K562 (cell line): ENCODE results near the gene SLC9A7. TPM values are rescaled to one million over a fixed set of nuclear protein-coding genes. Genes with fewer than 3 reads are reported as not detected.

Experiments used
- ATAC-seq: fragments of 200-7000 bp; cut with Tn5 transposase; 3 replicates; pipeline ENCODE4 v1.9.1; 2020; ENCODE audit warnings: moderate library complexity
- BruUV-seq: library from RNA; stranded (reverse); fragments of 400-500 nt; replicated peaks from 2 replicates; lab custom pipeline; 2021; lab: Mats Ljungman, UMichigan
- CTCF ChIA-PET: fragments of 300-600 bp; formaldehyde crosslinking; extraction: SDS; loops from one replicate; lab custom pipeline; 2021; ENCODE audit warnings: low intra/inter-chr PET ratio; lab: Yijun Ruan, JAX
- POLR2A ChIA-PET: fragments of 300-600, 350-650 bp; sonication (Branson Sonifier 250); formaldehyde crosslinking; extraction: SDS; loops from one replicate; lab custom pipeline; 2021; ENCODE audit warnings: antibody characterized with exemption, inconsistent platforms; lab: Yijun Ruan, JAX
- DNase-seq, 4 experiments: peaks; one replicate each; pipeline versions ENCODE4 v3.0.0 to v3.0.0-alpha.2; 2011 to 2018; ENCODE audit warnings: low spot score in 3 of 4, mixed read lengths in 3 of 4; ENCODE audit errors: extremely low read depth in 1 of 4
- FAIRE-seq: peaks from 2 replicates; lab custom pipeline; 2011; peaks lifted over from hg19 to GRCh38; lab: Jason Lieb, UNC
- H2AFZ ChIP-seq: 2 replicates; pipeline ENCODE4 v1.6.0; 2011; ENCODE audit warnings: low read depth, low read length, control low read depth, inconsistent platforms
- H3K27ac ChIP-seq: fragments of 200-600 bp; 3 replicates; pipeline ENCODE4 v1.8.0; 2011; ENCODE audit warnings: low read depth, mild to moderate bottlenecking, control low read depth, inconsistent platforms, low read length, moderate library complexity, mixed read lengths; ENCODE audit errors: extremely low read depth
- H3K27me3 ChIP-seq, 2 experiments: fragments of 300-600 bp in 1 of 2; 2 replicates in 1 of 2; 3 replicates in 1 of 2; pipeline versions ENCODE4 v1.6.0 to v1.8.0; 2011; ENCODE audit warnings: inconsistent platforms in 2 of 2, low read length in 2 of 2, mild to moderate bottlenecking in 1 of 2, mixed read lengths in 1 of 2, moderate library complexity in 1 of 2; ENCODE audit not compliant: control insufficient read depth in 2 of 2, insufficient read depth in 2 of 2
- H3K36me3 ChIP-seq: fragments of 300-600 bp; 3 replicates; pipeline ENCODE4 v1.8.0; 2011; ENCODE audit warnings: mild to moderate bottlenecking, low read length, inconsistent platforms; ENCODE audit not compliant: control insufficient read depth, insufficient read depth
- H3K4me1 ChIP-seq, 2 experiments: fragments of 200-600 bp in 1 of 2; replicated peaks in 1 of 2; 2 replicates in 1 of 2; 3 replicates in 1 of 2; pipeline versions ENCODE4 v1.5.1 to v1.8.0; 2011; ENCODE audit warnings: inconsistent platforms in 2 of 2, low read length in 2 of 2, mild to moderate bottlenecking in 1 of 2, mixed read lengths in 1 of 2, moderate library complexity in 1 of 2; ENCODE audit not compliant: control insufficient read depth in 2 of 2, insufficient read depth in 2 of 2
- H3K4me2 ChIP-seq: 2 replicates; pipeline ENCODE4 v1.6.1; 2011; ENCODE audit warnings: low read length, control low read depth, inconsistent platforms, mixed read lengths; ENCODE audit not compliant: insufficient read depth
- H3K4me3 ChIP-seq: fragments of 200-600 bp; sonication (generic), shearing (Covaris generic); 2 replicates; pipeline ENCODE4 v1.5.1; 2016; ENCODE audit warnings: control low read depth, inconsistent platforms
- H3K79me2 ChIP-seq: fragments of 200-600 bp; 3 replicates; pipeline ENCODE4 v1.8.0; 2011; ENCODE audit warnings: low read length, inconsistent platforms; ENCODE audit not compliant: control insufficient read depth, insufficient read depth
- H3K9ac ChIP-seq, 2 experiments: 2 replicates each; pipeline versions ENCODE4 v1.6.0 to v1.6.1; 2011; ENCODE audit warnings: low read depth in 2 of 2, low read length in 2 of 2, control low read depth in 1 of 2, inconsistent platforms in 1 of 2, mild to moderate bottlenecking in 1 of 2, mixed read lengths in 1 of 2; ENCODE audit not compliant: insufficient read depth in 1 of 2
- H3K9me1 ChIP-seq: one replicate; pipeline ENCODE4 v1.6.0; 2011; ENCODE audit warnings: inconsistent platforms, mild to moderate bottlenecking, low read length, moderate library complexity; ENCODE audit not compliant: control insufficient read depth, insufficient read depth
- H3K9me3 ChIP-seq: replicated peaks from 2 replicates; pipeline ENCODE4 v1.5.1; 2011; ENCODE audit warnings: low read depth, low read length, inconsistent platforms; ENCODE audit not compliant: control insufficient read depth, insufficient read depth
- H4K20me1 ChIP-seq: replicated peaks from 2 replicates; pipeline ENCODE4 v1.6.1; 2011; ENCODE audit warnings: low read length, inconsistent platforms, mixed read lengths; ENCODE audit not compliant: control insufficient read depth, insufficient read depth
- ATF4 ChIP-seq: fragments of 450-650 bp; formaldehyde crosslinking; IDR thresholded peaks from 2 replicates; pipeline ENCODE4 v1.4.0; 2022; ENCODE audit warnings: mild to moderate bottlenecking, moderate library complexity
- HDAC8 ChIP-seq: fragments of 450-650 bp; IDR thresholded peaks from 2 replicates; pipeline ENCODE4 v1.6.1; 2016; ENCODE audit warnings: mild to moderate bottlenecking, missing genetic modification characterization, moderate library complexity, missing compliant biosample characterization
- MEF2D ChIP-seq: conservative IDR thresholded peaks from 2 replicates; pipeline ENCODE4 v1.6.1; 2016; ENCODE audit warnings: low read depth, missing genetic modification characterization, missing compliant biosample characterization
- NBN ChIP-seq: fragments of 450-650 bp; IDR thresholded peaks from 2 replicates; pipeline ENCODE4 v1.6.1; 2016; ENCODE audit warnings: low read depth, mild to moderate bottlenecking
- NFIX ChIP-seq: fragments of 250-450 bp; sonication (Bioruptor Pico); IDR thresholded peaks from 2 replicates; pipeline ENCODE4 v1.4.0; 2020; ENCODE audit warnings: low read depth, mild to moderate bottlenecking, moderate library complexity
- REST ChIP-seq, 2 experiments: fragments of 450-650 bp; formaldehyde crosslinking in 1 of 2; IDR thresholded peaks; 2 replicates each; pipeline versions ENCODE4 v1.4.0 to v1.6.1; 2014 to 2020; ENCODE audit warnings: mild to moderate bottlenecking in 2 of 2, borderline replicate concordance in 1 of 2, low read depth in 1 of 2
- TRIM25 ChIP-seq: fragments of 450-650 bp; IDR thresholded peaks from 2 replicates; pipeline ENCODE4 v1.7.0; 2016; ENCODE audit warnings: borderline replicate concordance
- ZFP30 ChIP-seq: fragments of 250-450 bp; sonication (Bioruptor Pico); IDR thresholded peaks from 2 replicates; pipeline ENCODE4 v1.8.0; 2022; ENCODE audit warnings: moderate library complexity, mild to moderate bottlenecking, inconsistent platforms, borderline replicate concordance
- ZNF23 ChIP-seq: fragments of 250-450 bp; sonication (Bioruptor Pico); IDR thresholded peaks from 2 replicates; pipeline ENCODE4 v1.4.0; 2020; ENCODE audit warnings: mild to moderate bottlenecking
- ZNF79 ChIP-seq: fragments of 250-450 bp; sonication (Bioruptor Pico); IDR thresholded peaks from 2 replicates; pipeline ENCODE4 v1.4.0; 2020; ENCODE audit warnings: low read depth, mild to moderate bottlenecking, moderate library complexity
- ZZZ3 ChIP-seq: fragments of 450-650 bp; IDR thresholded peaks from 2 replicates; pipeline ENCODE4 v1.6.1; 2016; ENCODE audit warnings: antibody characterized with exemption, mild to moderate bottlenecking, moderate library complexity
- WGBS: fragments of 100-300 bp; shearing (Covaris generic); methylation state at CpG from one replicate; pipeline ENCODE4 v1.1.6; 2016; ENCODE audit warnings: low coverage, mixed read lengths; ENCODE audit not compliant: insufficient coverage; ENCODE audit errors: missing lambda C conversion rate; 5-methylcytosine and 5-hydroxymethylcytosine counted together
- in situ Hi-C: fragments of 300-500 bp; cut with MboI; formaldehyde crosslinking; loops from 4 replicates; pipeline ENCODE4 v1.15.0; 2018; ENCODE audit warnings: inconsistent platforms, mixed read lengths
- intact Hi-C: fragments of 100-400 bp; cut with micrococcal nuclease; formaldehyde crosslinking; loops from 2 replicates; pipeline ENCODE4 v1.14.2; 2022
- polyA plus RNA-seq, 8 experiments: library from polyadenylated mRNA; depleted of rRNA in 4 of 8; stranded (reverse) in 5 of 8; unstranded in 3 of 8; fragments of >200 nt; fragmentation: Nextera tagmentation in 2 of 8; fragmentation: Illumina TruSeq in 1 of 8; extraction: Ambion mirVana in 2 of 8; extraction: Trizol in 1 of 8; gene quantifications; 2 replicates each; pipeline versions ENCODE4 v1.2.1 to v1.2.3, GENCODE V29; 2011 to 2014; ENCODE audit warnings: inconsistent platforms in 1 of 8, missing spikeins in 1 of 8
- total RNA-seq, 7 experiments: library from RNA; depleted of rRNA in 6 of 7; stranded (reverse); fragments of >200 nt in 6 of 7; fragmentation: Illumina TruSeq in 2 of 7; extraction: Trizol in 2 of 7; gene quantifications; 2 replicates each; pipeline versions ENCODE4 v1.2.1 to v1.2.3, GENCODE V29; 2011 to 2021; ENCODE audit warnings: low replicate concordance in 1 of 7

The SLC9A7 gene
- total and polyA plus RNA-seq, 9 of the 15 experiments (the other 6 are each of a cell fraction or from before 2014, with no cell fraction given): 0.04 to 0.13 (median 0.09) TPM; not detected in 5

GRCh38 chrX:46690818-46691217 is 68.1 kb downstream of the SLC9A7 start:
- no TSS peak for BruUV-seq
- no peak overlapping the region for H2AFZ ChIP-seq
- no peaks in the 10 kb centered on the region for H3K27me3 ChIP-seq
- H3K9me3 ChIP-seq: no peaks in the 10 kb centered on the region
- no peaks in the 10 kb centered on the region for H3K4me1 ChIP-seq
- WGBS: 0% methylated on average over 2 of the region's 2 CpGs
- no peaks in the 10 kb centered on the region for H3K79me2 ChIP-seq
- no peak overlapping the region for H3K4me2 ChIP-seq
- ATAC-seq: no peak
- H3K9ac ChIP-seq: no peak overlapping the region
- H3K9me1 ChIP-seq: no peaks in the 10 kb centered on the region
- in situ Hi-C loops: no loop called here
- no peak for DNase-seq
- ChIA-PET CTCF (no interaction called here), POLR2A (no interaction called here)
- no peak overlapping the region for H3K4me3 ChIP-seq
- H4K20me1 ChIP-seq: no peaks in the 10 kb centered on the region
- H3K36me3 ChIP-seq: no peaks in the 10 kb centered on the region
- intact Hi-C loops: no loop called here
- H3K27ac ChIP-seq: no peak overlapping the region
- FAIRE-seq: no peak
- TF ChIP-seq ZNF23 (CRISPR knock-in tag) (no peak), TRIM25 (no peak), ZZZ3 (no peak), REST (IDR thresholded peaks at IDR 0.05; ENCODE audit: borderline replicate concordance) (no peak), REST (CRISPR knock-in tag; IDR thresholded peaks at IDR 0.05; ENCODE audit: low read depth) (no peak), ATF4 (CRISPR knock-in tag) (no peak), ZFP30 (CRISPR knock-in tag) (no peak), MEF2D (no peak), NBN (no peak), HDAC8 (no peak), NFIX (CRISPR knock-in tag) (no peak), ZNF79 (CRISPR knock-in tag) (no peak)
